NT2/D1 (cell line): Measurements from ENCODE around the gene HNRNPUL1.

Experiments used
- SUZ12 ChIP-seq: IDR thresholded peaks from 2 replicates; pipeline ENCODE4 v1.6.1; 2011; ENCODE audit not compliant: insufficient read length, insufficient read depth; ENCODE audit errors: extremely low read depth
- YY1 ChIP-seq: IDR thresholded peaks from 2 replicates; pipeline ENCODE4 v1.6.1; 2011; ENCODE audit not compliant: insufficient read length, insufficient read depth
- ZNF274 ChIP-seq: IDR thresholded peaks from 2 replicates; pipeline ENCODE4 v1.6.1; 2011; ENCODE audit warnings: mild to moderate bottlenecking, low read depth, low read length

DNA sequence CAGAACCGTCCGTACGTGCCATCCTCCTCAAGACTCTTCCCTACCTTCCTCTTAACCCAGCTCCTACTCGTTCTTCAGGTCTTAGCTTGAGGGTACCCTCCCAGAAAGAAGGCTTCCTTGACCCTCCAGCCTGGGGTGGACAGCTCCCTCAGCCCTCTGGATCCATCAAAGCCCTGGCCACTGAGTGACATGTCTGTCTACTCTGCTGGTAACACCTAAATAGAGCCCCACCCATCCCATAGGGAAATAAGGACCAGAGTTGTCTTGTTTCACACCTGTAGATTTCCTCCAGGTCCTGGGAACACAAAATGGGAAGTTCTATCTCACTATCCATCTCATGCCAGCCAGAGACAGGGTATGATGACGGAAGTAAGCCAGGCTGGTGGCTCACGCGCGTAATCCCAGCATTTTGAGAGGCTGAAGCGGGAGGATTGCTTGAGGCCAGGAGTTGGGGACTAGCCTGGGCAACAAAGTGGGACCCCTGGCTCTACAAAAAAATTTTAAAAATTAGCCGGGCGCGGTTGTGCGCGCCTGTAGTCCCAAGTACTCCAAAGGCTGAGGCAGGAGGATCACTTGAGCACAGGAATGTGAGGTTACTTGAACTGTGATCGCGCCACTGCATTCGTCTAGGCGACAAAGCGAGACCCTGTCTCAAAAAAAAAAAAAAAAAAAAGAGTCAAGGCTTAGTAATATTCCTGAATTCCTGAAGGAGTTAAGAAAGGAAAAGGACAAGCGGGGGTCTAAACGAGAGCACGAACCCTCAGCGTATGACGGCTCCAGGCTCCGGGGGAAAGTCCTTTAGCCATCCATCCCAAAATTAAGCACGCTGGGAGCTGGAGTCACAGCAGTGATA, 45.2 kb downstream of the HNRNPUL1 start:
- no peak for TF ChIP-seq YY1
- no peak for TF ChIP-seq SUZ12
- no peak for TF ChIP-seq ZNF274
